GM12864 (cell line): ENCODE data around the gene IFNAR2.
"Not testable (repeated sequence)": the region's sequence is repeated elsewhere in the genome, so short reads cannot be mapped to it uniquely, and the experiment has no call there.

Source experiments
- DNase-seq: peaks from one replicate; pipeline ENCODE4 v3.0.0-alpha.2; 2011; ENCODE audit warnings: low read depth
- H3K4me3 ChIP-seq: 2 replicates; pipeline ENCODE4 v1.5.1; 2011; ENCODE audit warnings: mild to moderate bottlenecking, low read depth, low read length, control low read depth
- TF ChIP-seq, protein P1 (sequence below): IDR thresholded peaks from 2 replicates; pipeline ENCODE4 v1.5.1; 2011; ENCODE audit warnings: low read depth, mild to moderate bottlenecking, moderate library complexity, low read length, control low read depth, inconsistent platforms; ENCODE audit errors: missing control alignments

IFNAR2 gene

DNA sequence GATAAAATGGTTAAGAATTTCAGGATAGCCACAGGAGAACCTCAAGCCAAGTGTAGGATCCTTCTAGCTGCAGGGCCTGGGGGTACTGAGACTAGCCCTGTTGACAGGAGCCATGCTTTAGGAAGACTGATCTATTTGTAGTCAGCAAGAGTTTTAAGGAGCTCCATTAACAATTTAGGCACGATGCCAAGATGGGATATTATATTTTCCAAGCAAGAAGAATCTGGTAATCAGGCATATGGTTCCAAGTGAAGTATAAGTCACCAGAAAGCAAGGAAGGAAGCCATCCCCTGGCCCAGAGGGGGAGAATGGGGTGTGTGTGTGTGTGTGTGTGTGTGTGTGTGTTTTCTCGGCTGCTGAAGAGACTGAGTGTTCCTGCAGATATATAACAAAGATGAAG is 7.0 kb downstream of the IFNAR2 start:
- TF ChIP-seq, protein P1, sequence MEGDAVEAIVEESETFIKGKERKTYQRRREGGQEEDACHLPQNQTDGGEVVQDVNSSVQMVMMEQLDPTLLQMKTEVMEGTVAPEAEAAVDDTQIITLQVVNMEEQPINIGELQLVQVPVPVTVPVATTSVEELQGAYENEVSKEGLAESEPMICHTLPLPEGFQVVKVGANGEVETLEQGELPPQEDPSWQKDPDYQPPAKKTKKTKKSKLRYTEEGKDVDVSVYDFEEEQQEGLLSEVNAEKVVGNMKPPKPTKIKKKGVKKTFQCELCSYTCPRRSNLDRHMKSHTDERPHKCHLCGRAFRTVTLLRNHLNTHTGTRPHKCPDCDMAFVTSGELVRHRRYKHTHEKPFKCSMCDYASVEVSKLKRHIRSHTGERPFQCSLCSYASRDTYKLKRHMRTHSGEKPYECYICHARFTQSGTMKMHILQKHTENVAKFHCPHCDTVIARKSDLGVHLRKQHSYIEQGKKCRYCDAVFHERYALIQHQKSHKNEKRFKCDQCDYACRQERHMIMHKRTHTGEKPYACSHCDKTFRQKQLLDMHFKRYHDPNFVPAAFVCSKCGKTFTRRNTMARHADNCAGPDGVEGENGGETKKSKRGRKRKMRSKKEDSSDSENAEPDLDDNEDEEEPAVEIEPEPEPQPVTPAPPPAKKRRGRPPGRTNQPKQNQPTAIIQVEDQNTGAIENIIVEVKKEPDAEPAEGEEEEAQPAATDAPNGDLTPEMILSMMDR = no peak
- H3K4me3 ChIP-seq = no peak overlapping the region
- DNase-seq = no peak

DNA sequence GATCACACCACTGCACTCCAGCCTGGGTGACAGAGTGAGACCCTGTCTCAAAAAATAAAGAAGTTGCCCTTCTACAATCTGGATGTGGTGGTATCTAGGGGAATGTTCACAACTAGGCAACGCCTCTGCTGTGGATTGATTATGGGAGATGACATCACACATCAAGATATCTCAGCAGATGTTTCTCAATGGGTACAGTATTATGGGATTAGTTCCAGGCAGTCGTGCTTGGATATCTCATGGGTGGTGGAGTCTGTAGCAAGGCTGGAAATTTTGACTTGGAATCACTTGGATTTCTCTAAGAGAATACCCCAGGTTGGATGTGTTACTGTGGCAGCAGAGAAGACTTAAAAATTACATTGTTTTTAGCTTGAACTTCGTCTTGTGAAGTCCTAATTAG is 7.7 kb downstream of the IFNAR2 start:
- TF ChIP-seq, protein P1 = no peak
- peak overlapping the region; percentile 3; the same call in 1 of the 2 replicates for H3K4me3 ChIP-seq
- no peak for DNase-seq

DNA sequence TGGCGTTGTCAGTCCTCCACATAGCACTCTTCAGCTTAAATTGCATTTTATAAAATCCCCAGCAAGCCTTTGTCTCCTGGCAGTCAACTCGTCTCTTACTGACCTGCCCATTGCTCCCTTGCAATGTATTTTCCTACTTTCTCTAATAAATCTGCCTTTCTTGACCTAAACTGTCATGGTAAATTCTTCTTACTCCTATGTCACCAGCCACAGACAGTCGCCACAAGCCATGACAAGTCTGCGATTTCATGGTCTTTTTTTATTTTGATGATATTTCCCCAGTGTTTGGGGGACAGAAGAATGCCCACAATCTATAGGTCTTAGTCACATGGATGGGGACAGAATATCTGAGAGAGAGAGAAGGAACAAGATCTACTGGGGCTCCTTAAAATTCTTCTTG is 8.4 kb downstream of the IFNAR2 start:
- DNase-seq = no peak
- peak overlapping the region; percentile 3; the same call in 1 of the 2 replicates for H3K4me3 ChIP-seq
- TF ChIP-seq, protein P1 = no peak

DNA sequence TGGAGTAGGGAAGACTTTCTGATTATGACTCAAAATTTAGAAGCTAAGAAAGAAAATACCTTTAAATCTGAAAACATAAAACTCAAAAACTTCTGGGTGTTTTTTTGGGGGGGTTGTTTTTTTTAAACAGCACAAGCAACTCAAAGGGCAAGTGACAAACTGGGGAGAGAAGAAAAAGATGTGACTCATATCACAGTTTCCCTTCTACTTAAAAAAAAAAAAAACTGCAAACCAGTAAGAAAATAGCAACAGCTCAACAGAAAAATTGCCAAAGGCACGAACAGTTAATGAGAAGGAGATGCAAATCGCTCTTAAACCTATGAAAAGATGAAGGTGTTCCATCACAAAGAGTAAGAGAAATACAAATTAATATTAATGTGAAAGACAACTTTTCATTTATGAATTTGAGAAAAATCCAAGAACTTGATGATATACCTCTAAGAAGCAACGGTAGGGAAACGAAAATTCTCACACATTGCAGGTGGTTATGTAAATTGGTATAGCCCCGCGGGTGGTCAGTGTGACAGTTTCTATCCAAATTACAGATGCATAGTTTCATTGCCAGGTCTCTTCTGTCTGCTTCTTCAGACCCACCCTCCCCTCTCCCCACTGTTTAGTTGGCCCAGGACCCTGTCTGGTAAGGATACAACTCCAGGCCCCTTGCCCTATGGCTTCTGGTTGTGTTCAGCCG is 9.0 kb downstream of the IFNAR2 start:
- DNase-seq = peak; percentile 75
- TF ChIP-seq, protein P1 = no peak
- H3K4me3 ChIP-seq = peak overlapping the region; percentile 26

DNA sequence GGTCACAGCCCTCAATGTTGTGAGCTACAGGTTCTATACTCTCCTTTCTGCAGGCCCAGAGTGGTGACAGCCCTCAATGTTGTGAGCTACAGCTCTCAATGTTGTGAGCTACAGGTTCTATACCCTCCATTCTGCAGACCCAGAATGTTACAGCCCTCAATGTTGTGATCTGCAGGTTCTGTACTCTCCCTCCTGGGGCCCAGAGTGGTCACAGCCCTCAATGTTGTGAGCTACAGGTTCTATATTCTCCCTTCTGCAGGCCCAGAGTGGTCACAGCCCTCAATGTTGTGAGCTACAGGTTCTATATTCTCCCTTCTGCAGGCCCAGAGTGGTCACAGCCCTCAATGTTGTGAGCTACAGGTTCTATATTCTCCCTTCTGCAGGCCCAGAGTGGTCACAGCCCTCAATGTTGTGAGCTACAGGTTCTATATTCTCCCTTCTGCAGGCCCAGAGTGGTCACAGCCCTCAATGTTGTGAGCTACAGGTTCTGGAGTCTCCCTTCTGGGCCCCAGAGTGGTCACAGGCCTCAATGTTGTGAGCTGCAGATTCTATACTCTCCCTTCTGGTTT is 9.9 kb downstream of the IFNAR2 start:
- H3K4me3 ChIP-seq = peak overlapping the region; percentile 26

DNA sequence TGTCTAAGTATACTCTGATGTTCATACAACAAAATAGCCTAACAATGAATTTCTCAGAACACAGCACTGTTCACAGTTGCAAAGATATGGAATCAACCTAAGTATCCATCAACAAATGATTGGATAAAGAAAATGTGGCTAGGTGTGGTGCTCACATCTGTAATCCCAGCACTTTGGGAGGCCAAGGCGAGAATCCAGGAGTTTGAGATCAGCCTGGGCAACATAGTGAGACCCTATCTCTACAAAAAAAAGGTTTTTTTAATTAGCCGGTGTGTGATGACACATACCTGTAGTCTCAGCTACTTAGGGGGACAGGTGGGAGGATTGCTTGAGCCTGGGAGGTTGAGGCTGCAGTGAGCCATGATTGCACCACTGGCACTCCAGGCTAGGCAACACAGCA is 10.7 kb downstream of the IFNAR2 start:
- TF ChIP-seq, protein P1 = no peak
- DNase-seq = no peak
- no peak overlapping the region for H3K4me3 ChIP-seq

More for the DNA sequence above, 9.9 kb downstream of the IFNAR2 start:
- DNase-seq = not testable (repeated sequence)

DNA sequence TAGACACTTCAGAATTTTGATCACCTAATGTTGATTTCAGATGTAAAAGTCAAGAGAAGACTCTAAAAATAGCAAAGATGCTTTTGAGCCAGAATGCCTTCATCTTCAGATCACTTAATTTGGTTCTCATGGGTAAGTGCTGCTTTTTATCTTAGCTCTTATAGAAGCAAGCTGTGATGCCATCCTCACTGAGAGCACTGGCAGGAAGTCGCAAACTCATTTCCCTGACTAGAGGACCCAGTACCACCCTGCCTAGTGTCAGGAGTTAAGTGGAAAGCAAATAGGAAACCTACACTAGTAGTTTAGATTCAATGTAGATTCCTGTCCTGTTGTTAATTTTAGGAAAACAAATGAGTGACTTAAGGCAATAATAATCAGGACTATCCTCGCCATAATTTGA is 12.1 kb downstream of the IFNAR2 start:
- TF ChIP-seq, protein P1 = no peak
- no peak for DNase-seq
- no peak overlapping the region for H3K4me3 ChIP-seq

DNA sequence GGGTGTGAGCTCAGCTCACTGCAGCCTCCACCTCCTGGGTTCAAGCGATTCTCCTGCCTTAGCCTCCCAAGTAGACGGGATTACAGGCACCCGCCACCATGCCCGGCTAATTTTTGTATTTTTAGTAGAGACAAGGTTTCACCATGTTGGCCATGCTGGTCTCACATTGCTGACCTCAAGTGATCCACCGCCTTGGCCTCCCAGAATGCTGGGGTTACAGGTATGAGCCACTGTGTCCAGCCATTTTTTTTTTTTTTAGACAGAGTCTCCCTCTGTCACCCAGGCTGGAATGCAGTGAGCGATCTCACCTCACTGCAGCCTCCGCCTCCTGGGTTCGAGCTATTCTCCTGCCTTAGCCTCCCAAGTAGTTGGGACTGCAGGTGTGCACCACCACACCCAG is 13.1 kb downstream of the IFNAR2 start:
- DNase-seq, H3K4me3 ChIP-seq: not testable (repeated sequence)
